SK-N-DZ (cell line): Measurements from ENCODE around the gene SSH2.
A peak's percentile ranks its signal among the peaks of the same experiment; 100 is the strongest.
"Not testable (repeated sequence)": the region's sequence is repeated elsewhere in the genome, so short reads cannot be mapped to it uniquely, and the experiment has no call there.

Experiments used
- DNase-seq: peaks from one replicate; pipeline ENCODE4 v3.0.0-alpha.2; 2015; ENCODE audit warnings: low spot score

SSH2 gene

GRCh38 chr17:29874358-29874757 lies 55.7 kb downstream of the SSH2 start:
- not testable (repeated sequence) for DNase-seq

GRCh38 chr17:29873476-29873875 lies 56.6 kb downstream of the SSH2 start:
- no peak for DNase-seq

DNA sequence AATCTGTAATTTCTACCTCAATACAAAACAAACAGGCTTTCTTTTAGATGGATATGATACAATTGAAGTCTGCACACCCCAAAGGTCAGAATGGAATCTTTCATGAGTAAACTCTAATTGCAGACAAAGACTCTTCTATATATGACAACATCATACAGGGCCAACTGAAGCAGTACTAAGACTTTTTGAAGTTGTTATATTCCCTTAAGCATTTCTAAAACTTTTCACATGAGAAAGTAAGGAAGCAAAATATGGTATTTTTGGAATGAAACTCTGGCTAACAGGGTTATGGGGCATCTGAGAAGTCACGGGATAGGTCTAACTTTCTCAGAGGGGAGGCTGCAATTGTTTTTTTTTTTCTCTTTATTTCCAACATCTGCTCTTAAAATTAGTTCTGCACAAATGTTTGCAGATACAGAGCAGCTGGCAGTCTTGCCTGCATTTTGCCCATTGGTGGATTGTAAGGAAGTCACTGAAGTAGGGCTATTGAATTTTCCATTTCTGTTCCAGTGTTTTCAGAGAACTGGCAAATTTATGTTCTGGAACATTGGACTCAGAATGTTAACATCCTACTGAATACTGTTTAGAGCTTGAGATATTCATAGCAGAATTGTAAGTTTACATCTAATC lies 59.1 kb downstream of the SSH2 start:
- no peak for DNase-seq

DNA sequence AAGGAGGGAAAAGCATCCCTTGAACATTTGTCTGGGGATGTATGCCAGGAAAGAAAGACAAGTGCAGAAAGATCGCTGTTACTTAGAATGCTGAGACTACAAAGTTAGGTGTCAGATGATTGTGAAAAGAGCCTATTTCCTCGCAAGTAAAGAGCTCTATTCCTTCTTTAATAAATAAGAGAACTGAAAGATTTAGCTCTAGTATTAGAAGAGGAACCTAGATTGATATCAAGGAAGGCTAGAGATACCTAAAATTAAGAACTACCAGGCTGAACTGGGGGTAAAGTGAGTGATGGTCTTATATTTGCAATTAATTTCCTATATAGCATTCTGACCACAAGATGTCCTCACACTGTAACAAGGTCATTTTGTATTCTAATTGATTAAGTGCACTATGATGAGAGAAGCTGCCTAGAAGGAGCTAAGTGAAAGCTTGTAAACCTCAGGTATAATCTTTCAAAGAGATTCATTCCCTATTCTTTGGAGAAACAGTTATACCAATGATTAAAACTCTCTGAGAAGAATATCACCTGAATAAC lies 62.3 kb downstream of the SSH2 start:
- DNase-seq: no peak

DNA sequence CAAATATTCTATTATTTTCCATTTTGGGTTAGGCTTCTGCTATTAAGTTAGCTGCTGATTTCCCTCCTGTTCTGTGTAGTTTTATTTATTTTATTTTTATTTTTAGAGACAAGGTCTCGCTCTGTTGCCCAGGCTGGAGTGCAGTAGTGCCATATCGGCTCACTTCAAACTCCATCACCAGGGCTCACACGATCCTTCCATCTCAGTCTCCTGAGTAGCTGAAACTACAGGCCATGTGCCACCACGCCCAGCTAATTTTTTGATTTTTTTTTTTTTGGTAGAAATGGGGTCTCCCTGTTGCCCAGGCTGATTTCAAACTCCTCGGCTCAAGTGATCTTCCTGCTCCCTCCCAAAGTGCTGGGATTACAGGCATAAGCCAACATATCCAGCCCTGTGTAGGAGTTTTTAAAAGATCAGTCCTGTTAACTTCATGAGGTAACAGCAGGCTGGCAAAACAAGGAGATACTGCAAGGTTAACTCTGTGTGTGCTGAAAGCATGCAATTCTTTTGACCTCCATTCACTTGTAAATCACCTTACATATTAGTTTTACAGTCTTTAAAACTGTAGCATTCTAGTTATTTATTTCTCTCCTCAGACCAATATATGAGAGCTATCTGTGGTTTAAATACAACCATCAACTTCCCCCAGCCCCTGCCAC lies 63.2 kb downstream of the SSH2 start:
- DNase-seq: no peak

DNA sequence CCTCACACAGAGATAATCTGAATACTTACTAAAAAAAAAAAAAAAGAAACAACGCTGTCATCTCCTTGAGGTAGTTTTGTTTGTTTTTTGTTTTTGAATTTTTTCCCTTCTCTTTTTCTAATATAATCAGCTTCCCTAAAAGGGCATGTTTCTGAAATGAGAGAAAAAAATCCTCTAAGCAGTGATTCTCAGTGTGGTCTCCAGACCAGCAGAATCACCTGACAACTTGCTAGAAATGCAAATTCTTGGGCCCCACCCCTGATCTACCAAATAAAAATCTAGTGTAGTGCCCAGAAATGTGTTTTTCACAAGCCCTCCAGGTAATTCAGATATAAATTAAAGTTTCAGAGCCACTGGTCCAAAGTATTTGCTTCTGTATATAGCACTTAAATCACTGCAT lies 65.4 kb downstream of the SSH2 start:
- no peak for DNase-seq

DNA sequence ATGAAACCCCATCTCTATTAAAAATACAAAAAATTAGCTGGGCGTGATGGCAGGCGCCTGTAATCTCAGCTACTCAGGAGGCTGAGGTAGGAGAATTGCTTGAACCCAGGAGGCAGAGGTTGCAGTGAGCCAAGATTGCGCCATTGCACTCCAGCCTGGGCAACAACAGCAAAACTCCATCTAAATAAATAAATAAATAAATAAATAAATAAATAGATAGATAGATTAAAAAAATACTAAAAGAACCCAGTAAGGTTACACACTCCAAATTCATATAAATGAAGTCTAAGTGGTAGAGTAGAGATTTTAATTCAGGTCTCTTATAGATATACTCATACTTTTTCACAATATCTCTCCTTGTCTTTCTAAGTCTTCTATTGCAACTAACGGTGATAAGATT lies 65.9 kb downstream of the SSH2 start:
- not testable (repeated sequence) for DNase-seq

- DNase-seq: no peak
Observed at GRCh38 chr17:29862951-29863350, 67.1 kb downstream of the SSH2 start.

GRCh38 chr17:29862127-29862526 lies 67.9 kb downstream of the SSH2 start:
- DNase-seq: no peak

DNA sequence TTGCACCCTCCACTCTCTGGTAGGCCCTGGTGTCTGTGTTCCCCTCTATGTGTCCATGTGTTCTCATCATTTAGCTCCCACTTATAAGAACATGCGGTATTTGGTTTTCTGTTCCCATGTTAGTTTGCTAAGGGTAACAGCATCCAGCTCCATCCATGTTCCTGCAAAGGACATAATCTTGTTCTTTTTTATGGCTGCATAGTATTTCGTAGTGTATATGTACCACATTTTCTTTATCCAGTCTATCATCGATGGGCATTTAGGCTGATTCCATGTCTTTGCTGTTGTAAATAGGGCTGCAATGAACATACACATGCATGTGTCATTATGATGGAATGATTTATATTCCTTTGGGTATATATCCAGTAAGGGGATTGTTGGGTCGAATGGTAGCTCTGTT lies 70.6 kb downstream of the SSH2 start:
- not testable (repeated sequence) for DNase-seq

DNA sequence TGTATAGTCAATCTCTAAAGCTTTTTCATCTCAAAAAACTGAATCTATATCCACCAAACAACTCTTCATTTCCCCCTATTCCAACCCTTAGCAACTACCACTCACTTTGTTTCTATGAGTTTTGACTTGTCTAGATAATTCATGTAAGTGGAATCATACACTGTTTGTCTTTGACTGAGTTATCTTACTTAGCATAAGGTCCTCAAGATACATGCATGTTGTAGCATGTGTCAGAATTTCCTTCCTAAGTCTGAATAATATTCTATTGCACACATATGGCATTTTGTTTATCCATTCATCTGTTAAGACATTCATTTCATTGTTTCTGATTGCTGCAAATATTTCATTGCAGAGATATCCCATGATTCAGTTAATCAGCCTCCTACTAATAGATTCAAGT lies 72.2 kb downstream of the SSH2 start:
- no peak for DNase-seq

DNA sequence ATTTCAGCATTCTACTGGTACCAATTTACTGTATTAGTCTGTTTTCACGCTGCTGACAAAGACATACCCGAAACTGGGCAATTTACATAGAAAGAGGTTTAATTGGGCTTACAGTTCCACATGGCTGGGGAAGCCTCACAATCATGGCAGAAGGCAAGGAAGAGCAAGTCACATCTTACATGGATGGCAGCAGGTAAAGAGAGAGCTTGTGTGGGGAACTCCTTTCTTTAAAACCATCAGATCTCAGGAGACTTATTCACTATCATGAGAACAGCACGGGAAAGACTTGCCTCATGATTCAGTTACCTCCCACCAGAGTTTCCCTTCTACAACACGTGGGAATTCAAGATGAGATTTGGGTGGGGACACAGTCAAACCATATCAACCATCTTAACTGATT lies 72.9 kb downstream of the SSH2 start:
- DNase-seq: not testable (repeated sequence)

- no peak for DNase-seq
Observed at GRCh38 chr17:29855686-29856085, 74.3 kb downstream of the SSH2 start.

- DNase-seq: no peak
Observed at GRCh38 chr17:29848737-29849136, 81.3 kb downstream of the SSH2 start.

DNA sequence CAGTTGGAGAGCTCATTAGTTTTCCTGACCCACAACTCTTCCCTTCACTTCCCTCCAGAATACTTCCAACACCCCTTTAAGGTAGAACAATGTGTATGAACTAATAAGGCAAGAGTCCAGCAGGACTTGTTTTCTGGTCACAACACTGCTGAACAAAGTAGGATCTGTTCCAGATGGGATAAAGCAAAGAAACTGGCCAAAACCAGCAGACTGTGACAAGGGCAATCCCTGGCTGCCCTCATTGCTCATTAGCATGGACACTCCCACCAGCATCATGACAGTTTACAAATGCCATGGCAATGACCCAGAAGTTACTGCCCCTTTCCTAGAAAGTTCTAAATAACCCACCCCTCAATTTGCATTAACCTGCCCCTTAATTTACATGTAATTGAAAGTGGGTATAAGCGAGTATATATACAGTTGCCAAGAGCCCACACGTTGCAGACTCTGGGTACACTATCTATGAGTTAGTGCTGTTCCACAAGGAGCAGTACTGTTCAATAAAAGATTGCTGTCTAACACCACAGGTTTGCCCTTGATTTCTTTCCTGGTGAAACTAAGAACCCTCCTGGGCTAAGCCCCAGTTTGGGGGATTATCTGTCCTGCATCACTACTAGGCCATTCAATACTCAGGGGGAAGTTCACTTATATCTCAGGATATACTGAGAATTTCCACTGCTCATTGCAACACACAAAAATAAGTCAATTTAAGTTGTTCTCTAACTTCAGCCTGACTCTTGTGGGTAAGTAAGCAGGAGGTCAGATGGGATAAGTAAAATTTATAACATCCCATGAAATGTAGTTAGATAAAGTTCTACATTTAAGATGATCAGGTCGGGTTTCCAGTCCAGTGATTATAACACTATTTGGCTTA lies 82.3 kb downstream of the SSH2 start:
- DNase-seq: no peak

DNA sequence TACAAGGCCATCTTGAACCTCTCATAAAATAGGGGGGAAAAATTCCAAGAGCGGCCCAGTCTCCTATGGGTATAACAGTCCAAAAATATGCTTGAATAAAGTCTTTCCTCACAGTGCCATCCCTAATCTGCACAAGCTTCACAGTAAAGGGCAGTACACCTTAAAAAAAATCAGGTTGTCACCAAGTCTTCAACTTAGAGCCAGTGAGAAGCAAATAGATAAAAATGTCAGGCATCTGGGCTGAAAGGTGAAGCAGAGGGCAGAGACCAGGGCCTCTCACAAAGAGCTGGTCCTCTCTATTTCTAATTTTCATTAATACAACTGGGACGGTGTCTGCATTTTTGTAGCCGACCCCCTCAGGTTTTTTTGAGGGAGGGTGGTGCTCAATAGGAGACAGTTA lies 82.9 kb downstream of the SSH2 start:
- DNase-seq: no peak

- no peak for DNase-seq
Observed at GRCh38 chr17:29846298-29846697, 83.7 kb downstream of the SSH2 start.

DNA sequence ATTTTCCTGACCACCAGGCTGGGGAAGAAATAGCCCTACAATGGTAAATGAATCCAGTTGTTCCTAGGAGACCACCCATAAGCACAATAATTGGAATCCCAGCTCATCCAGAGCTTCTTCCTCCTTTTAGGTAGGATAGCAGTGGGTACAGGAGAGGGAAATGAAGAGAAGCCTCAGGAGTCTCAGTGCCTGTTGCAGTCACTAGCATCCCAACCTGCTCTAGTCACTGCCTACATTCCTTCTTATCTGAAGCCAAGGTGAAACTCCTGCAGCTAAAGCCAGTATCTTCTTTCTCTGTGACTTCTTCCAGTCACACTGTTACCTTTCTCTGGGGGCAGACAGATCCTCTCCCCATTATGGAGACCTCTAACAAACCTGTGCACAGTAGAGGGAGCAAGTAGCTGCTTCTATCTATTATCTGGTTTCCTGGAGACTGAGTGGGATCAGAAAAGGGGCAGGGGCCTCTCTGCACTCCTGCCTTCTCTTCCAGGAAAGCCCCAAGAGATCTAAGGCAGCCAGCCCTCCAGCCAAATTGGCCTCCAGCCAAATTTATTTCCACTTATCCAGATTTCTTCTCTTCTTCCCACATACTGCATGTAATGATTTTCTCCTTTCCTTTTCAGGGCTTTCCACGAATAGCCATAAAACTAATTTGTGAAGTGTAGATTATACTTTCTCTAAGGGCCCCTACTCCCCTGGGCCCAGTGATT lies 85.5 kb downstream of the SSH2 start:
- DNase-seq: peak; percentile 64

DNA sequence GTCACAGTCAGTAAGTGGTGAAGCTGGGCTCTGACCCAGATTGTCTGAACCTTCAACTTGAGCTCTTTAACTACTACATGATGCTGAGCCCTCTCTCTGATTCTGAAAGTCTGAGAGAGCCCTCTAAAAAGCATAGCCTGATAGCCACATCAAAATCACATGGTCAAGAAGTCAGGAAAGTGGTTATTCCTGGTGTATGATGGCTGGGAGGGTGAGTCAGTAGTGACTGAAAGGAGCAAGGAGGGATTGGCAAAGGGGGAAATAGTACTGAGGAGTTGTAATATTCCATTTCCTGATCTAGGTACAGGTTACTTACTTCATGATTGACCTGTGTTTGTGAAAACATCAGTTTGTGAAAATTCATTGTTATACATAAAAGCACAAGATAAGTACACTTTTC lies 89.1 kb downstream of the SSH2 start:
- no peak for DNase-seq

DNA sequence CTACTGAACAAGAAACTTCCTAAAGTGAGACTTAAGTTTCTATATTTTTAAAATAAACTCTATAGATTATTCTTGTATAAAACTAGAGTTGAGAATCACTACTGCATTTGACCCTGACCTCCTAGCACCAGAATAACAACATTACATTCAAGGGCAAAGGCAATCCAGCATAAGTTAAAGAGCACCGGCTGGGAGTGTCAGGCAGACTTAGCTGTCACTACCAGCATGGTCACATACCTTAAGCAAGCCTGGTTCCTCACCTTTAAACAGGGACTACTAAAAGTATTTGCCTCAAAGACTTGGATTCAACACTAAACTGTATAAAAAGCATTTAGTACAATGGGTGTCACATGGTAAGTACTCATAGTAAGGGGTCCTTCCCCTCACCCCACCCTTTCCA lies 90.4 kb downstream of the SSH2 start:
- no peak for DNase-seq

GRCh38 chr17:29838961-29839360 lies 91.1 kb downstream of the SSH2 start:
- DNase-seq: no peak

GRCh38 chr17:29837531-29837930 lies 92.5 kb downstream of the SSH2 start:
- no peak for DNase-seq
